Activated CD4-positive, alpha-beta T cell treated with anti-CD3 and anti-CD28 coated beads, Interleukin-2, Interleukin-6, amounts not matched to agents 100 ng/mL and 50 ng/mL, durations not matched to agents 16 hours and 8 hours (primary cell): Measurements from ENCODE around the gene AMER2.

ENCODE experiments used
- DNase-seq: peaks from one replicate; pipeline ENCODE4 v3.0.0-alpha.2; 2020

Gene AMER2

DNA sequence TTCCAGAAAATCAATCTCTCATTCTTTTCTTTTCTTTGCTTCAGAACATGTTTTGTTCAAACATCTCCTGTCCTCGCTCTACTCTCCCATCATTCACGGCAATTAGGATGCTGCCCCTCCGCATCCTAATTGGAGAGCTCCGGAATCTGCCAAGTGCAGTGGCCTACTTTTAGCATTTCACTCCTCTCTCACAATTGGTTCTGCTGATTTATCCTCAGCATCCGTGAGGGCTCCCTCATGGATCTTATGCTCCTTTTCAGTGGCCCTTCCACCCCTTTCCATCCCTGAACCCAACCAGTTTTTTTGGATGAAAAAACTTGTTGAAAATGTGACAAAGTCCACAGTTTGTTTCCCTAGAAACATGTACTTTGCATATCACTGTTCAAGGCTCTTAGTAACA, 22.4 kb downstream of the AMER2 start:
- no peak for DNase-seq

DNA sequence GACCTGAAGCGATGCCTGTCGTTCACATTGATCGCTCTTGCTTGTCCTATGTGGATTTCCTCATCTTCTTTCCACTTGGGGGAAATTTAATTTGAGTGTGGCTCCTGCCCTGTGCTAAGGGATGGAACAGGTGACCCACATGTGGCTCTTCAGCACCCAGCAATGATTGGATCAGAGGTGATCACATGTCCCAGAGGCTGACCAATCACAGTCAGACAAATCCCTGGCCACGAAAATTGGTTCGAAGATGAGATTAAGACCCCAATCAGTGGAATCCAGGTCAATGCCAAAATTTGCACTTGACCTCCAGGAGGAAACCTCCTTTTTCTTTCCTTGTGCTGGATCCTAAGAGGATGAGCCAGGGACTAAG, 23.7 kb downstream of the AMER2 start:
- DNase-seq: no peak

DNA sequence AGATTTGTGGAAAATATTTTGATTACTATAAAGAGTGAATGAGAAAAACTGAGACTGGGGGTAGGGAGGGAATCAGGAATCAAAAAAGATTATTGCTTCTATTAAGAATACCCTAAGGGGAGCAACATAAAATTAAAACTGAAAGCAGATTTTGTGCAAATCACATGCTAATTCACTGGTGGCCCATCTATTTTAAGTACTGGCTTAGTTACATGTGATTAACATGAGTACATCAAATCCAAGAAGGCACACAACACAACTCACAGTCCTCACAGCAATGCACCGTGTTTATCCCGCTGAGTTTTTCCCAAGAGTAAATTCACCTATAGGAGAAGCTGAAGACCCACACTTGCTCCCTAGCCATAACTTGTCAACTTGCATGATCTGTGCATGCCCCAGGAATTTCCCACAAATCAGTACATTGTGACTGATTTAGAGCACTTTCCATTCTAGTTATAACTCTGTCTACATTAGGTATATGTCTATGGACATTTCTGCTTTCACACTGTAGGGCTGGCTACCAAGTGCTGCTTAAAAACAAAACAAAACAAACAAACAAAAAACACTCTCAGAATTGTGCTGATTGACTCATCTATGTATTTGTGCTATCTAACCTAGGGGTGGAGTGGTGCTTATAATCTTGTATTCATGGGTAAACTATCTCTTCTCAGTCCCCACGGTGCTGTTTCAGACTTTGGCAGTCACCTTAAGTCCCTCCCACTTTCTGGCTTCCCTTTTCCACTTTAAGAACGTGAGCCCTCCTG, 24.3 kb downstream of the AMER2 start:
- peak; percentile 12 for DNase-seq

DNA sequence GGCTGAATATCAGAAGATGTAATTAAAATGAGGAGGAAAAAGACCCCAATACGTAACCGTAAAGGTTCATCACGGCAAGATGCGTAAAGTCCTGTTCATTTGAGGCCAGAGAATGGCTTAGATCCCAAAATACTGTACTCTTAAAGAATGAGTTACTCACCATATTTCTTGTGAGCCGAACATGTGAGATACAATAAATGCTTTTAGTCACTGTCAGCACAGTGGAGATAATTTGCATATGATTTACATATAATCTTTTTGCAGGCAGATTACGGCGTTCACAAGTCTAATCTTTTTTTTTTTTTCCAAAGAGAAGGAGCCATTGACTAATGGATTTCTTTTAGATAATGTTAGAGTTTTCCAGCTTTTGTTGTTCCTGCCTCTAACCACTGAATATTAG, 28.4 kb downstream of the AMER2 start:
- DNase-seq: no peak

DNA sequence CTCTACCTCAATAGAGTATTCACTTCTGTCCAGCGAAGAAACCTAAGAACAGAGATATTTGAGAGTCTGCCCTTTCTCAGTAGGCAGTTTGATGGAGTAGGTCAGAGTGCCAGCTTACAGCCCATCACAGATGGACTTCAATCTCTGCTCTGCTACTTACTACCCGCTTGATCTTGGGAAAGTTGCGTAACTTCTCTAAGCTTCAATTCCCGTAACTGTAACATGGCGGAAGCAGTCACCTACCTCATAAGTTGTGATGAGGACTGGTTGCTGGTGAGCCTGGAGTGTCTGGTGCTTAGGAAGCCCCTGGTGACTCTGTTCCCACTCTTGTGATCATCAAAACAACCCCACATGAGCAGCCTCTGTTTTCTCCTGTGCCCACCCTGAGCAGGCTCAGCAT, 31.0 kb downstream of the AMER2 start:
- no peak for DNase-seq

DNA sequence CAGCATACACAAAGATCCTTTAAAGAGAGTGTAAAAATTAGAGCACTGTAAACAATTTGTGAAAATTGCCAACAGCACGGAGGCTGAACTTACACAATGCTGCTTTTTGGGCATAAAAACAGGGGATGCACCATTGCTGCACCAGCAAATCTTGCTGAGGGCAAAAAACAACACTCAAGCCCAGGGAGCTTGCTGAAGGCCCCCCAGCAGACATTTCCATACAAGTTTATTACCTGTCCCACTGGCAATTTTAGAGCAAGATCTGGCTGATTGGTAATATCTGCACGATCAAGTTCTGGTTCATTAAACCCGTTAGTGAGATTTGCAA, 34.3 kb downstream of the AMER2 start:
- no peak for DNase-seq

DNA sequence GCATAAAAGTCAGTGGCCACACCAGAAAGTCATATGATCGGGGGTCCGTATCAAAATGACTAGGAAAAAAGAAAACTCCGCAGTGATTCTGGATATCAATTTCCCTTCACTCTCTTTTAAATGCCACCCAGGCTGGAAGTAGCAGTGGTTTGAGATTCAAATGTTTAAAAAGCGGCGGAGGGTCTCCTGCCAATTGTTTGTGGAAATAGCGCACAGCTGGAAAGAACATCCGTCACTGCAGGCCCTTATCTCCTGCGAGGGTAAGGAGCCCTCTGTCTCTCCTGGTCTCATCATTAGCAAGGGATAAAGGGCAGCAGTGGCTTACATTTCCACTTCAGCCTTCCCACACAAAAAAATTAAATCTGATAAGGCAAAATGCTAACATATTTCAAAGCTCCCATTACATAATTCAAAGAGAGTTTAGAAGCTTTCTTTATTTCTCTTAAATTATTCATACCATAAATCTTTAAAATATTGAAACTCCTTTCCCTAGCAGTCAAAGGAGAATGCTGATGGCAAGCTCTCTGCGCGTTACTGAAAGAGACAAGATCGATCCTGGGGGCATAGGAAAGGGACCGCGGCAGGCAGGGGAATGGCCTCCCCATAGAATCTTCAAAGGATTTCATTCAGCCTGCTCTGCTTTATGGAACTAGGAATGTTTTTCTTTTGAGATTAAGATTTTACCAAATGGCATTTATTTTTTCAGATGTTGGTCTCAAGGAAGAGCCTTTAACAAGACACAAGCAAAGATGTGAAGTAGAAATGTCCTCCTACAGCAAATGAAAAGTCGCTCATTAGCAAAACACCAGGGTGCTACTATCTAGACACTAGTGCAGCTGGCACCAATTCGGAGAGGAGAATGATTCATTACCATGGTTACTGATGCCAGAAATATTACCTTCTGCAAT, 35.0 kb downstream of the AMER2 start:
- DNase-seq: no peak

DNA sequence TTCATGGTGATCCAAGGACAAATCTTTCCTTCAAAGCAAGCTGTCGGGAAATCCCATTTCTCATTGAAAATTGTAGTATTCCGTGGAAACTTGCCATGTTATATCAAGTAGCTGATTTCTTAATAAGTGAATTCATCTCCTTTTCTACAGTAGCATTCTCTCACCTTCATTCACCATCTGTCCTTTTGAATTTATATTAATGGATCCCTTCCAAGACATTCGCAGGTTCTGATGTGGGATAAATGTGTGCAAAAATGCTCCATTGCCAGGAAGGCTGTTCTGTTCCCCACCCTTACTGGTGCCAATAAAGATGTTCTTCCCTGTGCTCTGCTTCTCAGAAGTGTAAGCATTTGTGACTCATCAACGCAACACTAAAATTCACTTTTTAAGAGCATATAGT, 36.2 kb downstream of the AMER2 start:
- no peak for DNase-seq

DNA sequence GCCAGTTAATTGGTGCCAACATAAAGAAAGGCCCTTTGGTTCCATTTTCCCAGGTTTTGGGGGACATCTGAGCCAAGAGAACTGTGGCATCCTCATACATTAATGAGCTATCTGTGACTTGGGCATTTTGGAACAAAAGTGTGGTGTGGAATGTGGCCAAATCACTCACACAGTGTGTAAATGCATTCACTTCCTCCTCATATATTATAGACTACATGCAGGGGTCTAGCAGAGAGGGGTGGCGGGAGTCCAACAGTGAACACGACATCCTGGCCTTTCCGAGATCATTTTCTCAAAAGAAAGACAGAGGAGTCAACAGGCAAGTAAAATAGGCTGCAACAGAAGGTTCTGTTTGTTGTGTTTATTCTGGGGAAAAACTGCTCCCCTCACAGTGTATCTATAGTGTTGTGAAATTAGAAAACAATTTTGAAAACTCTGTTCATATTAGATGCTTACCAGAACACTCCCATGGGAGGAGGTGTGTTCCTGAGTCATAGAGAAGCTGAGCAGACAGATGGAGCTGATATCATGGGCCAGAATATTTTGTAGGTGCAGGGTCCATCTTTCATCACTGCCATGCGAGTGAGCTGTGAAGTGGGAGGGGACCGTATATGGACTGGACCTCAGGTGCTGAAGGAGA, 39.2 kb downstream of the AMER2 start:
- no peak for DNase-seq

DNA sequence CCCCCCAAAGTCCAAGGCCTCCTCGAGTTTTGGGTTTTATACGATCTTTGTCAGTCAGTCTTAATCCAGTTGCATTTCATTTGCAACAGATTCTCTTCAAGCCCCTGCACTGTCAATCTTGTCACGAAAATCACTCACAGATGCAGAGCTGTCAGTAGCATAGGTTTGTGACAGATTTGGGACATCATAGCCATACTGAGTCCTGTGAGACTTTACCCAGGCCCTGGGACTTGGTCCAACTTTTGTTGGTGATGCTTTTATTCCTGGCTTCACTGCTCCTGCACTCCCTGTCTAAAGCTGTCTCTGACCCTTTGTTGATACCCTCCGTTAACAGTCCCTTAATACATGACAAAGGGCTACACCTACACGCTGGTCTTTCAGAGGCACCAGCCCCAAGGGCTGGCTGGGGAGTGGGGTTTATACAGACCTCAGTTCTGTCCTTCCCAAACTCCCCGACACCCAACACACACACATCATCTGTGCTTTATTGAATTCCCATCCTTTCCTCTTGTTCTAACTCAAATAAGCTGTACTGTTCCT, 40.1 kb downstream of the AMER2 start:
- DNase-seq: no peak

DNA sequence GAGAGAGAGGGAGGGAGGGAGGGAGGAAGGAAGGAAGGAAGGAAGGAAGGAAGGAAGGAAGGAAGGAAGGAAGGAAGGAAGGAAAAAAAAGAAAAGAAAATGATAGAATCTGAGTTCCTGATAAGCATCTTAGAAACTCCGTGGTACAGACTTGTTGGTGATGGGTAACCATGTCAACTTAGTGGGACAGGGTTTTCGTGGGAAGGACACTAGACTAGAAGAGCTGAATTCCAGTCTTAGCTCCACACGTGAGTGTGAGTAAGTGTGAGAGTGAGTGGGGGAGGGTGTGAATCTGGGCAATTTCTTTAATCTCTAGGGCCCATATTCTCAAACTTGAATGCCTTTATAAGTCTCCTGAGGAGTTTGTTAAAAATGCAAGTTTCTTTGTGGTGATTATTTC, 41.1 kb downstream of the AMER2 start:
- no peak for DNase-seq

DNA sequence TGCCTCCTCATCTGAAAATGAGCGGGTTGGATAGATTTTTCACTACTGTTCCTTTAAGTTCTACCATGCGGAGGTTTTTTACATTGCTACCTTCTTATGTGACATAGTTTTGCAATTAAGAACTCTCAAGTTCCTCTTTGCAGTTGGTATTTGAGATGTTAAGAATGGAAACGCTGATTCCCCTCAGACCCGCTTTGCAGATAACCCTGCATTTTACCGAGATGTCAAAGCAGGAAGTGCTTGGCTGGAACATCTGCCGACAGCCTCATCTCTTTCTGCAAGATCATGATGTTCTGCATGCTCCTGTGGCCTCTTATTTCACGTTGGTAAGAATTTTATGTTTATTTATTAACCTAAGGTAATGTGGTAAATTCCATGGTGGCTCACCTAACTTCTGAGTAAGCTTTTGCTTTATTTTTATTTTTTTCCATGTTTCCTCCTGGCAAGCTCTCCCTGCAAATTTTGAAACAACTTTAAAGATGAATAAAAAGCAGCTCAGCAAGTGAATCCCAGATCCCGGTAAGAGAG, 53.6 kb downstream of the AMER2 start:
- DNase-seq: no peak

DNA sequence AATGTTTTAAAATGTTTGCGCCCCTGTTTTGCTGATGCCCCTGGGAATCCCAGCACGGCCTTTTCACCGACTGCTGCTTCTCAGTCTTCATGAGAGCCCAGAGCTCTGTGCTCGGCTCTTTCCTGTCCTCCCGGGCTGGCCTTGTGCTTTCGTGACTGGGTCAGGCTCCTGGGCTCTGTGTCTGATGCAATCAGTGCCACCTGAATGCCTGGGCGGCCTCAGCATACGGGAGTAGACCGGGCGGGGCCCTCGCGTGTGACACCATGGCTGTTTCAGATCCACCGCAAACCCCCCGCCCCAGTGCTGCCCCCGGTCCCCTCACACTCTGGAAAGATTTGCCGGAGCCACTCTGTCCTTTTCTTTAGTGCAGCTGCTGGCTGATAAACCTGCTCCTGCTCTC, 54.8 kb downstream of the AMER2 start:
- no peak for DNase-seq

DNA sequence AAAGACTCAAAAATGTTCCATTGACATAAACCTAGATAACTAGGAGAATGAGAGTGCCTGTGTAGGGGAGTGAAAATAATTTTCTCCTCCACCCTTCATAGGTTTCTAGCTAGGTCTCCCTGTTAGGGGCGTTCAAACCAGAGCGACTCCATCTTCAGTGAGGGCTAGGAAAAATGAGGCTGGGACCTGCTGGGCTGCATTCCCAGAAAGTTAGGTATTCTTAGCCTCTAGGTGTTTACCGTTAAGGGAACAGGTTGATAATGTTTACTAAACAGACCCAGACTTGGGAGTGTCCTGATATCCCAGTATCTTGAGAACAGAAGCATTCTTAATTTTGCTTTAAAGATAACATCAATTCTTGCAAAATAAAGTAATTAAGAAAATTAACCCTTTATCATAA, 56.0 kb downstream of the AMER2 start:
- DNase-seq: no peak

DNA sequence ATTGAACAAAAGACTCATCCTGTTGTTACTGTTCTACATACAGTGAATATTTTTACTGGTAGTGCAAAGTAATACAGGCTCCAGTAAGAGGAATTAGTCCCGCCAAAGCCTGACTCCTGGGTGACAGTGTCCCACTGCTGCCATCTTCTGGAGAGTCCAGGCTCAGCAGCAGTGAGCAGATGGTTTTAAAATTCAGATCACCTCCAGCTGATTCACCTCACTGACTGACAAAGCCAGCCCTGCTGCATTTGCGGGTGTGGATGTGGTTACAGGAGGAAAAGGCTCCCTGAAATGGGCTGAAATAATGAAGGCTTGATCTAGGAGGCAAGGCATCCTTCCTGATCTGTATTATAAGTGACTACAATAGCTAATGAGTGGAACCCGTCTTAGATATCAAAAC, 57.9 kb downstream of the AMER2 start:
- peak; percentile 81 for DNase-seq

DNA sequence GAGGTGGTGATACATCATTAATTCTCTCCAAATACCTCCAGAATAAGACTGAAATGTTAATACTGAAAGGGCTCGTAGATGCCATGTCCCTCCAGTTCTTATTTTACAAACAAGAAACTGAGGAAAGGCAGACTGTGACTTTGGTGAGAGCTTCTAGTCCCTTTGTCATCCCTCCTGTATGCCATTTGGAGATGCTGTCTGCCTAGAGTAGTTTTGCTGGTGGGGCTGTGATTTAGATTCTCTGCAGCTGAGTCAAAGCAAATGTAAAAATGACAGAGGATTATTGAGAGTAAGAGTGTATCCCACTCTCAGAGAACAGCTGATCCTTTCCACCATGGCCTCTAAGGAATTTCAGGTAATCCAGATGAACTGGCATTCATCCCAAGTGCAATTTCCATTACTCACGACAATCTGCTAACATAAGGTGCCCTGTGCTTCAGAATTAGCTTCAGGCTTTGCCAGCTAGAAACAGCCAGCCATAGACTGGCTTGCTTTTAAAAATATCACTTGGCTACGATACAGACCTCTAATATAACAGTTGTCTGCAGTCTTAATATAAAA, 59.3 kb downstream of the AMER2 start:
- no peak for DNase-seq
